Lower leg skin (tissue), 4 donors: ENCODE data around the gene DGCR2. TPM values are rescaled to one million over a fixed set of nuclear protein-coding genes. Genes with fewer than 3 reads are reported as not detected.

Experiments used
- DNase-seq, 2 donors: peaks; one replicate each; pipeline ENCODE4 v3.0.0-alpha.2; 2019; ENCODE audit warnings: low spot score in 2 of 2
- H3K4me3 ChIP-seq: fragments of 200-600 bp; sonication (generic); 2 replicates; pipeline ENCODE4 v1.5.1; 2017; ENCODE audit warnings: mild to moderate bottlenecking, low read depth; ENCODE audit not compliant: poor library complexity, severe bottlenecking
- CTCF ChIP-seq, 3 donors: fragments of 450-650 bp; IDR thresholded peaks; one replicate each; pipeline ENCODE4 v1.5.1; 2016; ENCODE audit warnings: antibody characterized with exemption in 3 of 3, mild to moderate bottlenecking in 3 of 3, moderate library complexity in 2 of 3
- POLR2A ChIP-seq, 2 donors: fragments of 450-650 bp; IDR thresholded peaks; one replicate each; pipeline ENCODE4 v1.6.1; 2016 to 2017; ENCODE audit warnings: antibody characterized with exemption in 2 of 2, mild to moderate bottlenecking in 1 of 2, moderate library complexity in 1 of 2
- WGBS, 2 donors: methylation state at CpG; one replicate each; pipeline ENCODE4 v1.1.5; 2018; 5-methylcytosine and 5-hydroxymethylcytosine counted together
- intact Hi-C: fragments of 100-400 bp; cut with DNase I; formaldehyde crosslinking; loops from one replicate; pipeline ENCODE4 v1.15.0; 2023; ENCODE audit warnings: low total_unique reads
- total RNA-seq, 4 donors: library from RNA; depleted of rRNA; stranded (reverse); fragments of >200 nt; gene quantifications; one replicate each; pipeline ENCODE4 v1.1.0, GENCODE V29; 2016

The DGCR2 gene
- total RNA-seq, 4 donors from 2014 or later: 88.7 to 142 (median 141) TPM

- WGBS, 2 donors: 67 to 74% methylated on average over 15 to 16 of the region's 16 CpGs
- intact Hi-C loops: no loop called here
Measured at GRCh38 chr22:19127329-19128008, 5.3 kb upstream of the DGCR2 start.

GRCh38 chr22:19126309-19127273, 4.4 kb upstream of the DGCR2 start:
- intact Hi-C loops: no loop called here
- DNase-seq: no peak
- TF ChIP-seq CTCF (IDR thresholded peaks at IDR 0.05) (no peak), POLR2A (IDR thresholded peaks at IDR 0.05) (no peak)
- WGBS, 2 donors: 87 to 89% methylated on average over 15 to 19 of the region's 19 CpGs
- H3K4me3 ChIP-seq: no peak overlapping the region

More at GRCh38 chr22:19127329-19128008, 5.3 kb upstream of the DGCR2 start:
- DNase-seq: no peak
- H3K4me3 ChIP-seq: no peak overlapping the region
- TF ChIP-seq POLR2A (IDR thresholded peaks at IDR 0.05) (no peak), CTCF (IDR thresholded peaks at IDR 0.05) (no peak)

GRCh38 chr22:19125474-19126308, 3.5 kb upstream of the DGCR2 start:
- H3K4me3 ChIP-seq: no peak overlapping the region

DNA sequence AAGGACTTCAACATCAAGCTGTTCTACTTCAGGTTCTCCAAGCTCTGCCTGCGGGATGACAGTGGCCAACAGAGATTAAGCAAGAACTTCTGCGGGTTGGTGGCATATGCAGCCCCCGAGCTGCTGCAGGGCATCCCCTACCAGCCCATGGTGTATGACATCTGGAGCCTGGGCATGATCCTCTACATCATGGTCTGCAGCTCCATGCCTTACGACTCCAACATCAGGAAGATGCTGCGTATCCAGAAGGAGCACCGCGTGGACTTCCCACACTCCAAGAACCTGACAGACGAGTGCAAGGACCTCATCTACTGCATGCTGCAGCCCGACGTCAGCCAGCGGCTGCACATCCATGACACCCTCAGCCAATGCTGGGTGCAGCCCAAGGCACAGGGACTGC, 2.8 kb upstream of the DGCR2 start:
- TF ChIP-seq POLR2A (IDR thresholded peaks at IDR 0.05) (no peak), CTCF (IDR thresholded peaks at IDR 0.05) (no peak)
- no peak overlapping the region for H3K4me3 ChIP-seq
- WGBS, 2 donors: 89% methylated on average over 10 to 11 of the region's 11 CpGs
- DNase-seq: no peak
- intact Hi-C loops: no loop called here

More at GRCh38 chr22:19125474-19126308, 3.5 kb upstream of the DGCR2 start:
- TF ChIP-seq POLR2A (IDR thresholded peaks at IDR 0.05): no peak
- no peak for TF ChIP-seq CTCF (IDR thresholded peaks at IDR 0.05)
- WGBS, 2 donors: 84 to 88% methylated on average over 21 of the region's 21 CpGs
- intact Hi-C loops: no loop called here
- no peak for DNase-seq

GRCh38 chr22:19124377-19124776, 2.2 kb upstream of the DGCR2 start:
- intact Hi-C loops: no loop called here
- WGBS, 2 donors: 85 to 88% methylated on average over 3 to 4 of the region's 4 CpGs
- TF ChIP-seq CTCF (IDR thresholded peaks at IDR 0.05) (no peak), POLR2A (IDR thresholded peaks at IDR 0.05) (no peak)
- DNase-seq: no peak
- no peak overlapping the region for H3K4me3 ChIP-seq
